SK-N-SH treated with all-trans-retinoic acid at 6 μM for 48 hours (cell line): ENCODE results near the gene CMIP.

Source experiments
- ATAC-seq: fragments of 200-7000 bp; cut with Tn5 transposase; 3 replicates; pipeline ENCODE4 v1.9.1; 2020; ENCODE audit warnings: mild to moderate bottlenecking, moderate library complexity
- ARNTL ChIP-seq: fragments of 450-650 bp; formaldehyde crosslinking; IDR thresholded peaks from 2 replicates; pipeline ENCODE4 v1.5.0; 2020; ENCODE audit warnings: low read depth, mild to moderate bottlenecking, moderate library complexity, borderline replicate concordance
- BACH2 ChIP-seq: fragments of 250-450 bp; sonication (Bioruptor Pico); IDR thresholded peaks from 2 replicates; pipeline ENCODE4 v1.9.0; 2021; ENCODE audit warnings: mild to moderate bottlenecking, borderline replicate concordance
- CSDC2 ChIP-seq: fragments of 250-450 bp; sonication (Bioruptor Pico); IDR thresholded peaks from 2 replicates; pipeline ENCODE4 v1.5.0; 2020; ENCODE audit warnings: mild to moderate bottlenecking, moderate library complexity
- CSRNP3 ChIP-seq: fragments of 250-450 bp; sonication (Bioruptor Pico); IDR thresholded peaks from 2 replicates; pipeline ENCODE4 v1.5.1; 2021; ENCODE audit warnings: mild to moderate bottlenecking, moderate library complexity
- ESRRG ChIP-seq: fragments of 250-450 bp; sonication (Bioruptor Pico); IDR thresholded peaks from 2 replicates; pipeline ENCODE4 v1.6.1; 2021; ENCODE audit warnings: mild to moderate bottlenecking
- GLIS3 ChIP-seq: fragments of 250-450 bp; sonication (Bioruptor Pico); IDR thresholded peaks from 2 replicates; pipeline ENCODE4 v1.5.0; 2020; ENCODE audit warnings: mild to moderate bottlenecking, moderate library complexity
- ISL1 ChIP-seq: fragments of 250-450 bp; sonication (Bioruptor Pico); IDR thresholded peaks from 2 replicates; pipeline ENCODE4 v2.1.2; 2022; ENCODE audit warnings: mild to moderate bottlenecking, moderate library complexity
- PATZ1 ChIP-seq: fragments of 250-450 bp; sonication (Bioruptor Pico); IDR thresholded peaks from 2 replicates; pipeline ENCODE4 v1.8.0; 2020; ENCODE audit warnings: mild to moderate bottlenecking, moderate library complexity, borderline replicate concordance
- POU6F1 ChIP-seq: fragments of 250-450 bp; sonication (Bioruptor Pico); IDR thresholded peaks from 2 replicates; pipeline ENCODE4 v1.8.0; 2021; ENCODE audit warnings: low read depth, mild to moderate bottlenecking, moderate library complexity, borderline replicate concordance
- PPARA ChIP-seq: fragments of 250-450 bp; sonication (Bioruptor Pico); IDR thresholded peaks from 2 replicates; pipeline ENCODE4 v1.5.0; 2020; ENCODE audit warnings: mild to moderate bottlenecking, borderline replicate concordance
- RARB ChIP-seq: fragments of 250-450 bp; sonication (Bioruptor Pico); IDR thresholded peaks from 2 replicates; pipeline ENCODE4 v1.8.0; 2021; ENCODE audit warnings: mild to moderate bottlenecking, moderate library complexity
- SNAI2 ChIP-seq: fragments of 250-450 bp; sonication (Bioruptor Pico); IDR thresholded peaks from 2 replicates; pipeline ENCODE4 v1.5.0; 2020; ENCODE audit warnings: mild to moderate bottlenecking, moderate library complexity
- TCF4 ChIP-seq: fragments of 250-450 bp; sonication (Bioruptor Pico); IDR thresholded peaks from 2 replicates; pipeline ENCODE4 v1.8.0; 2021; ENCODE audit warnings: mild to moderate bottlenecking, moderate library complexity, borderline replicate concordance
- TOX ChIP-seq: fragments of 250-450 bp; sonication (Bioruptor Pico); IDR thresholded peaks from 2 replicates; pipeline ENCODE4 v1.8.0; 2021; ENCODE audit warnings: mild to moderate bottlenecking, moderate library complexity, borderline replicate concordance
- TSHZ2 ChIP-seq: fragments of 250-450 bp; sonication (Bioruptor Pico); IDR thresholded peaks from 2 replicates; pipeline ENCODE4 v1.5.0; 2020; ENCODE audit warnings: mild to moderate bottlenecking, moderate library complexity
- ZC3H10 ChIP-seq: fragments of 250-450 bp; sonication (Bioruptor Pico); IDR thresholded peaks from 2 replicates; pipeline ENCODE4 v1.5.1; 2021; ENCODE audit warnings: mild to moderate bottlenecking, moderate library complexity
- ZFP3 ChIP-seq: fragments of 250-450 bp; sonication (Bioruptor Pico); IDR thresholded peaks from 2 replicates; pipeline ENCODE4 v1.5.0; 2020; ENCODE audit warnings: mild to moderate bottlenecking, moderate library complexity
- ZFP30 ChIP-seq: fragments of 450-650 bp; formaldehyde crosslinking; IDR thresholded peaks from 2 replicates; pipeline ENCODE4 v1.5.0; 2022; ENCODE audit warnings: mild to moderate bottlenecking, moderate library complexity
- ZNF565 ChIP-seq: fragments of 450-650 bp; formaldehyde crosslinking; conservative IDR thresholded peaks from 2 replicates; pipeline ENCODE4 v1.5.0; 2020; ENCODE audit warnings: low read depth, mild to moderate bottlenecking, moderate library complexity
- ZNF8 ChIP-seq: fragments of 450-650 bp; formaldehyde crosslinking; IDR thresholded peaks from 2 replicates; pipeline ENCODE4 v1.5.0; 2020; ENCODE audit warnings: mild to moderate bottlenecking, moderate library complexity

The CMIP gene

GRCh38 chr16:81642943-81643342 lies 198.3 kb downstream of the CMIP start (continued):
- TF ChIP-seq ZFP30 (CRISPR knock-in tag) (no peak), TCF4 (CRISPR knock-in tag) (no peak), ESRRG (no peak)

GRCh38 chr16:81645266-81645694 lies 200.7 kb downstream of the CMIP start:
- TF ChIP-seq ARNTL (CRISPR knock-in tag) (no peak), CSRNP3 (no peak), ZC3H10 (no peak), ZFP30 (CRISPR knock-in tag) (no peak), RARB (CRISPR knock-in tag) (no peak), PPARA (CRISPR knock-in tag) (no peak), ZNF565 (no peak; the same call in 1 of the 2 replicates), GLIS3 (CRISPR knock-in tag) (no peak), ISL1 (CRISPR knock-in tag) (no peak), ZFP3 (CRISPR knock-in tag) (0 out of 2 replicates have a peak, but pooled peaks have one; percentile 36), TOX (CRISPR knock-in tag) (no peak), PATZ1 (CRISPR knock-in tag) (no peak), TSHZ2 (CRISPR knock-in tag) (peak; percentile 34; the same call in 1 of the 2 replicates), POU6F1 (CRISPR knock-in tag) (no peak), ZNF8 (CRISPR knock-in tag) (no peak), TCF4 (CRISPR knock-in tag) (no peak), BACH2 (CRISPR knock-in tag) (no peak)
- peak; percentile 94 for ATAC-seq

GRCh38 chr16:81645925-81646324 lies 201.3 kb downstream of the CMIP start:
- ATAC-seq = no peak

More at GRCh38 chr16:81645925-81646324, 201.3 kb downstream of the CMIP start:
- no peak for TF ChIP-seq ZC3H10
- no peak for TF ChIP-seq ZFP30 (CRISPR knock-in tag)
- no peak for TF ChIP-seq ZNF565
- TF ChIP-seq SNAI2 = no peak
- no peak for TF ChIP-seq ARNTL (CRISPR knock-in tag)
- TF ChIP-seq TSHZ2 (CRISPR knock-in tag) = no peak
- TF ChIP-seq CSDC2 (CRISPR knock-in tag) = no peak
- no peak for TF ChIP-seq ESRRG
- TF ChIP-seq GLIS3 (CRISPR knock-in tag) = no peak
